OCI-LY1 (cell line): ENCODE results near the gene IKZF1.

ENCODE experiments used
- EZH2 ChIP-seq: fragments of 200-600 bp; sonication (generic), shearing (Covaris generic); IDR thresholded peaks from 2 replicates; pipeline ENCODE4 v1.8.0; 2017; ENCODE audit warnings: borderline replicate concordance, mixed run types, mild to moderate bottlenecking, antibody characterized with exemption, low read length, moderate library complexity, mixed read lengths
- TF ChIP-seq, protein P1 (sequence below): fragments of 200-600 bp; sonication (generic), shearing (Covaris generic); IDR thresholded peaks from 2 replicates; pipeline ENCODE4 v1.5.1; 2017; ENCODE audit warnings: mild to moderate bottlenecking, antibody characterized with exemption, low read length, moderate library complexity, mixed read lengths

DNA sequence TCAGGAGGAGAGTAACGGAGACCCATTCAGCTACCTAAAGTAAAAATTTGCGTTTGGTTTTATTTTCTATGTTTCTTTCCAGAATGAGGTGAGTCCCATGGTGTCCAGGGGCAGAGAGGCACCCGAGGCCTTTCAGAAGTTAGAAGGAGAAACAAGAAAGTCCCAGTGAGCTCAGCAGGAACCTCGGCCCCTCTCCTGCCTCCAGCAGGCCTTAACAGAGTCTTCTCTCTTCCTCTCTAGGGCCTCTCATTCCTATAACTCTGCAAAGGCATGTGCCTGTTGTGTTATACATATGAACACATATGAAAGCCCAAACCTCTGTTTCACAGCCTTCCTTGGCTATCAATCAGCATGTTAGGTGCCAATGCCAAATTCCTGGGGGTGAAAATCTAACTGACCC is 20.8 kb upstream of the IKZF1 start:
- TF ChIP-seq, protein P1, sequence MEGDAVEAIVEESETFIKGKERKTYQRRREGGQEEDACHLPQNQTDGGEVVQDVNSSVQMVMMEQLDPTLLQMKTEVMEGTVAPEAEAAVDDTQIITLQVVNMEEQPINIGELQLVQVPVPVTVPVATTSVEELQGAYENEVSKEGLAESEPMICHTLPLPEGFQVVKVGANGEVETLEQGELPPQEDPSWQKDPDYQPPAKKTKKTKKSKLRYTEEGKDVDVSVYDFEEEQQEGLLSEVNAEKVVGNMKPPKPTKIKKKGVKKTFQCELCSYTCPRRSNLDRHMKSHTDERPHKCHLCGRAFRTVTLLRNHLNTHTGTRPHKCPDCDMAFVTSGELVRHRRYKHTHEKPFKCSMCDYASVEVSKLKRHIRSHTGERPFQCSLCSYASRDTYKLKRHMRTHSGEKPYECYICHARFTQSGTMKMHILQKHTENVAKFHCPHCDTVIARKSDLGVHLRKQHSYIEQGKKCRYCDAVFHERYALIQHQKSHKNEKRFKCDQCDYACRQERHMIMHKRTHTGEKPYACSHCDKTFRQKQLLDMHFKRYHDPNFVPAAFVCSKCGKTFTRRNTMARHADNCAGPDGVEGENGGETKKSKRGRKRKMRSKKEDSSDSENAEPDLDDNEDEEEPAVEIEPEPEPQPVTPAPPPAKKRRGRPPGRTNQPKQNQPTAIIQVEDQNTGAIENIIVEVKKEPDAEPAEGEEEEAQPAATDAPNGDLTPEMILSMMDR, result no peak
- TF ChIP-seq EZH2, result no peak
